ENCODE measurements around the gene B3GALNT2.
"Not testable (repeated sequence)": the region's sequence is repeated elsewhere in the genome, so short reads cannot be mapped to it uniquely, and the experiment has no call there.

The B3GALNT2 gene

DNA sequence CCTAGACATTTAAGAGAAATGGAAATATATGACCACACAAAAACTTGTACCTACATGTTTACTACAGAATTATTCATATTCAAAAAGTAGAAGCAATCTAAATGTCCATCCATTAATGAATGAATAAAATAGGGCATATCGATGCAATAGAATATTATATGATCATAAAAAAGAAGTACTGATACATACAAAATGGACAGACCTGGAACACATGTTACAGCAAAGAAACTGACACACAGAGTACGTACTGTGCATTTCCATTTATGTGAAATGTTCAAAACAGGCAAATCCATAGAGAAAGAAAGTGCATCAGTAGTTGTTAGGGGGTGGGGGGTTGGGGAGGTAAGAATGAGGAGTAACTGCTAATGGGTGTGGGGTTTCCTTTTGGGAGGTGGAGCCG, 39.2 kb downstream of the B3GALNT2 start:
- Histone ChIP-seq H3K36me3 (peaks cover 39 to 89% (median 69%) of the 10 kb centered on the region in 11 experiments), H3K9ac (no peak overlapping the region), H3K9me3 (replicated peaks in 1 of 11) (peaks cover 0 to 13% (median 6%) of the 10 kb centered on the region in 11 experiments; a peak in 9 of 22 replicates), H3K27me3 (no peaks in the 10 kb centered on the region), H4K20me1 (no peaks in the 10 kb centered on the region), H3K4me1 (peaks cover 0 to 24% (median 0%) of the 10 kb centered on the region in 10 experiments; a peak in 5 of 20 replicates), H3K27ac (no peak overlapping the region), H3K4me2 (no peak overlapping the region), H3K4me3 (no peak overlapping the region)
- no peak for TF ChIP-seq Cebpa-rat (IDR thresholded peaks at IDR 0.05)

DNA sequence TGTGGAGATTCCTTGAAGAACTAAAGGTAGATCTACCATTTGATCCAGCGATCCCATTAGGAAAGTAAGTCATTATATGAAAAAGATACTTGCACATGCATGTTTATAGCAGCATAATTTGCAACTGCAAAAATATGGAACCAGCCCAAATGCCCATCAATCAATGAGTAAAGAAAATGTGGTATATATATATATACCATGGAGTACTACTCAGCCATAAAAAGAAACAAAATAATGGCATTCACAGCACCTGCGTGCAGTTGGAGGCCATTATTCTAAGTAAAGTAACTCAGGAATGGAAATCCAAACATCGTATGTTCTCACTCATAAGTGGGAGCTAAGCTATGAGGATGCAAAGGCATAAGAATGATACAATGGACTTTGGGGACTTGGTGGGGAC, 41.4 kb downstream of the B3GALNT2 start:
- Histone ChIP-seq H3K4me1 (peaks cover 0 to 24% (median 0%) of the 10 kb centered on the region in 10 experiments; a peak in 5 of 20 replicates), H3K36me3 (peaks cover 34 to 83% (median 57%) of the 10 kb centered on the region in 11 experiments), H3K9me3 (replicated peaks in 1 of 11) (peaks cover 0 to 13% (median 6%) of the 10 kb centered on the region in 11 experiments; a peak in 9 of 22 replicates)
- H3K27ac ChIP-seq, H3K4me3 ChIP-seq, H3K9ac ChIP-seq, H3K27me3 ChIP-seq, H3K4me2 ChIP-seq, H4K20me1 ChIP-seq: not testable (repeated sequence)

DNA sequence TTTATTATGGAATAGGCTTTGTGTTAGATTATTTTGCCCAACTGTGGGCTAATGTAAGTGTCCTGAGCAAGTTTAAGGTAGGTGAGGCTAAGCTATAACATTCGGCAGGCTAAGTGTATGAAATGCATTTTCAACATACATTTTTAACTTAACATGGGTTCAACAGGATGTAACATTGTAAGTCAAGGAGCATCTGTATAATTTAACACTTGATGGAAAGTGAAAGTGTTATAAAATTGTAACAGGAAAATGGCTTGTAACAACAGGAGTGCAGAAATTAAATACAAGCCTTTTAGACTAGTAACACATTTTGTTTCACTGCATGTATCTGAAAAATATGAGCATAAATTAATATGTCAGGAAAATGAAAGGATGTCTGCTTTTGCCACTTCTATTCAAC, 42.3 kb downstream of the B3GALNT2 start:
- no peak overlapping the region for H3K9ac ChIP-seq
- TF ChIP-seq Cebpa-rat (IDR thresholded peaks at IDR 0.05), result no peak
- H3K36me3 ChIP-seq, result peaks cover 28 to 81% (median 55%) of the 10 kb centered on the region in 11 experiments; a peak in 21 of 22 replicates
- H3K4me2 ChIP-seq, result peak overlapping the region in 1 of 11 experiments; percentile 32; a peak in 1 of 22 replicates
- H3K4me1 ChIP-seq, result peaks cover 0 to 24% (median 0%) of the 10 kb centered on the region in 10 experiments; a peak in 5 of 20 replicates
- no peaks in the 10 kb centered on the region for H4K20me1 ChIP-seq
- H3K9me3 ChIP-seq (replicated peaks in 1 of 11), result peaks cover 0 to 13% (median 6%) of the 10 kb centered on the region in 11 experiments; a peak in 9 of 22 replicates
- no peaks in the 10 kb centered on the region for H3K27me3 ChIP-seq
- no peak overlapping the region for H3K4me3 ChIP-seq
- no peak overlapping the region for H3K27ac ChIP-seq

DNA sequence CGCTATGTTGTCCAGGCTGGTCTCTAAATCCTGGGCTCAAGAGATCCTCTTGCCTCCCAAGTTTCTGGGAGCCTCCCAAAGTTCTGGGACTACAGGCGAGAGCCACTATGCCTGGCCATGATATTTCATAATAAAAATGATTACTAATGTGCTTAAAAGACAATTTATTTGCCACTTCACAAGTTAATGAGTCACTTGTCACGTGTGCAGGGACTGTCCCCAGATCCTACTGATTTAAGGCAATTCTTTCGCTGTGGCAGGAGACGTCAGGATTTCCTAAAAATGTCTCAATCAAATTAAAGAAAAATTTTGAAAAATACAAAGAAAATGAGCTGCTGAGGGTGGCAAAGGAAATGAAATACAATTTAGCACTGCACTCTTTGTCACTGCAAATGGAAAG, 43.5 kb downstream of the B3GALNT2 start:
- Histone ChIP-seq H3K4me2 (peak overlapping the region in 2 of 11 experiments; percentile 32 to 50; a peak in 4 of 22 replicates), H3K27ac (peak overlapping the region in 2 of 11 experiments; percentile 19 to 21; a peak in 2 of 22 replicates), H3K4me3 (no peak overlapping the region), H3K9ac (0 out of 22 replicates have a peak overlapping the region, but pooled peaks of 1 of the 11 experiments have one; percentile 12), H3K27me3 (no peaks in the 10 kb centered on the region), H4K20me1 (no peaks in the 10 kb centered on the region), H3K9me3 (replicated peaks in 1 of 11) (peaks cover 0 to 13% (median 6%) of the 10 kb centered on the region in 11 experiments; a peak in 9 of 22 replicates), H3K36me3 (peaks cover 18 to 80% (median 43%) of the 10 kb centered on the region in 11 experiments; a peak in 21 of 22 replicates), H3K4me1 (peaks cover 0 to 24% (median 0%) of the 10 kb centered on the region in 10 experiments; a peak in 5 of 20 replicates)
- TF ChIP-seq Cebpa-rat (IDR thresholded peaks at IDR 0.05), result no peak

DNA sequence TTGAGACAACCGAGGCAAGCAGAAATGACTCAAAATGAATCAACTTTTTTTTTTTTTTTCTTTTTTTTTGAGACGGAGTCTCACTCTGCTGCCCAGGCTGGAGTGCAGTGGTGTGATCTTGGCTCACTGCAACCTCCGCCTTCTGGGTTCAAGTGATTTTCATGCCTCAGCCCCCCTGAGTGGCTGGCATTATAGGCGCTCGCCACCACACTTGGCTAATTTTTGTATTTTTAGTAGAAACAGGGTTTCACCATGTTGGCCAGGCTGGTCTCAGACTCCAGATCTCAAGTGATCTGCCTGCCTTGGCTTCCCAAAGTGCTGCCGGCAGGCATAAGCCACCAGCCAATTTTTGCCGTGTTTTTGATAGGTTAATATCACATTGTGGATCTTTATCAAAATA, 46.4 kb downstream of the B3GALNT2 start:
- H3K27ac ChIP-seq; H3K27me3 ChIP-seq; H3K4me2 ChIP-seq; H3K9me3 ChIP-seq (replicated peaks in 1 of 11); H4K20me1 ChIP-seq; H3K9ac ChIP-seq; H3K4me3 ChIP-seq: not testable (repeated sequence)
- Histone ChIP-seq H3K4me1 (peaks cover 0 to 19% (median 0%) of the 10 kb centered on the region in 10 experiments; a peak in 5 of 20 replicates), H3K36me3 (peaks cover 30 to 87% (median 52%) of the 10 kb centered on the region in 11 experiments)

DNA sequence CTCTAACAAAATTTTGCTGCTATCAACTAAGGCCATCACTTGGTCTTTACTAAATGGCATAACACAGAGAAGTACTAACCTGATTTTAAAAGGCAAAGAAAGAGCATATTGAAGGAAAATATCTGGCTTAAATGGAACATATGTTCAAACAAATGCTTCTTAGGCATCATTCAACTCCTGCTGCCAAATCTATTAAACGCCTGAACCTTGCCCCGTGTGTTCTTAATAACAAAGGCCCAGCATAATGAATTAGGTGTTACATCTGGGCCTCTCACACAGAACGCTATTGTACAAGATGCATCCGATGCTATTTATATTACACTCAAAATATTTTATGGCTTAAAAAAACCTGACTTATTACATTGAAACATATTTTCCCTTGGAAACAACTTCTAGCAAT, 48.4 kb downstream of the B3GALNT2 start:
- H3K9ac ChIP-seq, result no peak overlapping the region
- no peaks in the 10 kb centered on the region for H4K20me1 ChIP-seq
- H3K36me3 ChIP-seq, result peaks cover 51 to 87% (median 60%) of the 10 kb centered on the region in 11 experiments
- H3K27ac ChIP-seq, result no peak overlapping the region
- H3K4me3 ChIP-seq, result no peak overlapping the region
- no peak overlapping the region for H3K4me2 ChIP-seq
- no peaks in the 10 kb centered on the region for H3K9me3 ChIP-seq (replicated peaks in 1 of 11)
- TF ChIP-seq Cebpa-rat (IDR thresholded peaks at IDR 0.05), result no peak
- H3K27me3 ChIP-seq, result no peaks in the 10 kb centered on the region
- H3K4me1 ChIP-seq, result peaks cover 0 to 5% (median 0%) of the 10 kb centered on the region in 10 experiments; a peak in 4 of 20 replicates

DNA sequence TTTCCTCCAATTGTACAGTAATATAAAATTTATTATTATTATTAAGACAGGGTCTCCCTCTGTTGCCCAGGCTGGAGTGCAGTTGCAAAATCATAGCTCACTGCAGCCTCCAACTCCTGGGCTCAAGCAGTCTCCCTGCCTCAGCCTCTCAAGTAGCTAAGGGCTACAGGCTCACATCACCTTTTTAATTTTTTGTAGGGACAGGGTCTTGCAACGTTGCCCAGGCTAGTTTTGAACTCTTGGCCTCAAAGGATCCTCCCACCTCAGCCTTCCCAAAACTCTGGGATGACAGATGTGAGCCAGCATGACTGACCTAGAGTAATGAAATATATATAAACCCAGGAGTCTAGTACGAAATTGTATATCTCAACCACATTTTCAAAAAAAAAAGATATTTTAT, 49.2 kb downstream of the B3GALNT2 start:
- H3K27ac ChIP-seq, result no peak overlapping the region
- TF ChIP-seq Cebpa-rat (IDR thresholded peaks at IDR 0.05), result no peak
- H4K20me1 ChIP-seq, result no peaks in the 10 kb centered on the region
- no peaks in the 10 kb centered on the region for H3K27me3 ChIP-seq
- H3K4me2 ChIP-seq, result no peak overlapping the region
- no peak overlapping the region for H3K9ac ChIP-seq
- H3K36me3 ChIP-seq, result peaks cover 58 to 91% (median 66%) of the 10 kb centered on the region in 11 experiments
- 0 out of 20 replicates have a peak, but pooled peaks cover 0 to 3% (median 0%) of the 10 kb centered on the region in 10 experiments for H3K4me1 ChIP-seq
- H3K4me3 ChIP-seq, result no peak overlapping the region
- no peaks in the 10 kb centered on the region for H3K9me3 ChIP-seq (replicated peaks in 1 of 11)

DNA sequence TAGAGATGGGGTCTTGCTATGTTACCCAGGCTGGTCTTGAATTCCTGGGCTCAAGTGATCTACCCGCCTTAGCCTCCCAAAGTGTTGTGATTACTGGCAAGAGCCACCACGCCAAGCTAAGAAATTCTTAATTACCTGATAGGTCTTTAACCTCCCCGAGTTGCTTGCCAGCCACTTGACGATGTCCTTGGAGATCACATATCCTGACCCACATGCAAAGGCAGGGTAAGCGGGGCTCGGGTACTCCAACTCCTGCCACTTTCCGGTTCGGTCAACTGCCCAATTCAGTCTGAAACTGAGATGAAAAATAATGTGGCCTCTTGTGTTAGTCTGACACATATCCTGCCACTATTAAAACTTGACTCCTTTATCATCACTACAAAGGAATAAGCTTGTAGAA, 50.2 kb downstream of the B3GALNT2 start:
- TF ChIP-seq Cebpa-rat (IDR thresholded peaks at IDR 0.05), result no peak
- Histone ChIP-seq H3K9ac (no peak overlapping the region), H3K4me3 (no peak overlapping the region), H3K27ac (no peak overlapping the region), H3K36me3 (peaks cover 69 to 98% (median 74%) of the 10 kb centered on the region in 11 experiments), H4K20me1 (no peaks in the 10 kb centered on the region), H3K4me1 (0 out of 20 replicates have a peak, but pooled peaks cover 0 to 3% (median 0%) of the 10 kb centered on the region in 10 experiments), H3K27me3 (no peaks in the 10 kb centered on the region), H3K9me3 (replicated peaks in 1 of 11) (no peaks in the 10 kb centered on the region), H3K4me2 (no peak overlapping the region)

DNA sequence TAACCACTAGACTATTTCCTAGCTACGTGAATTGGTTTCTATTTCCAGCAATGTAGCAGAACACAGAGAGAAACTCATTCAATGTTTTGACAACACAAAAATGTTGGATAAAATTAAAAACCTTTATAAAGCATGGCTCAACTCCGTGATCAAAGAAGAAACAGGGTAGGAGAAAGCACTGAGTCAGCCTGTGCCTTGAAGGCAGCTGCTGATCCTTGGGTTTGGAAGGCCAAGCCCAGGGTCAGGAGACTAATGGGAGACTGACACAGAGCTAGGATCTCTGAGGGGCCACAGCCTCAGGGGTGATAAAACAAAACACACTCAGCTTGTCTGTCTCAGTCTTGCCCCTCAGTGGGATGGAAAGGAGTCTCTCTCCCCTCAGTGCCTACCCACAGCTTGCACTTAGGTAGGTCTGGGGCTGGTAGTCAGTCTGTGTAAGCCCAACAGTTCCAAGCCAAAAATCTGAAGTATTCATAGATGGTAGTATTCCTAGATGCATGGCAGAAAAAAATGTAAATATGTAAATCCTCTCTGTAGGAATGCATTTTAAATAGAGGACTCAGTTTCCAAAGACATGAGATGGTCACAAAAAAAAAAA, 53.3 kb downstream of the B3GALNT2 start:
- no peak for TF ChIP-seq Cebpa-rat (IDR thresholded peaks at IDR 0.05)
- H3K4me1 ChIP-seq, result 0 out of 20 replicates have a peak, but pooled peaks cover 0 to 3% (median 0%) of the 10 kb centered on the region in 10 experiments
- no peak overlapping the region for H3K9ac ChIP-seq
- H3K4me2 ChIP-seq, result no peak overlapping the region
- H3K4me3 ChIP-seq, result no peak overlapping the region
- H3K27ac ChIP-seq, result peak overlapping the region in 2 of 11 experiments; percentile 15 to 40; a peak in 2 of 22 replicates
- no peaks in the 10 kb centered on the region for H4K20me1 ChIP-seq
- no peaks in the 10 kb centered on the region for H3K27me3 ChIP-seq
- H3K36me3 ChIP-seq, result peaks cover 94 to 100% (median 97%) of the 10 kb centered on the region in 11 experiments
- no peaks in the 10 kb centered on the region for H3K9me3 ChIP-seq (replicated peaks in 1 of 11)

All from BLaER1 treated with 17β-estradiol and CSF1 and Interleukin-3, amounts not matched to agents 10 nM and 100 nM (cell line).